ENCODE results near the gene LTA.

Gene LTA

GRCh38 chr6:31543639-31544038 lies 28.4 kb upstream of the LTA start:
- DNase-seq, result no peak

- no peak for DNase-seq
These were observed 27.4 kb upstream of the LTA start for GRCh38 chr6:31544676-31545075.

- no peak for DNase-seq
These were observed 26.8 kb upstream of the LTA start for GRCh38 chr6:31545291-31545690.

- peak; percentile 80 to 88 (median 84) for DNase-seq
These were observed 25.6 kb upstream of the LTA start, which contains the start of gene ATP6V1G2 for GRCh38 chr6:31546339-31546957. ATP6V1G2 (minus strand) TSS chr6:31546608; CDS start chr6:31546559, 49 bp downstream.

- DNase-seq, result peak; percentile 95 to 98 (median 97)
These were observed 24.9 kb upstream of the LTA start, which contains the start of gene NFKBIL1 for GRCh38 chr6:31546958-31547726. NFKBIL1 (plus strand) TSS chr6:31547608; CDS start chr6:31547695, 87 bp downstream.

- peak in 3 of 4 experiments; percentile 40 to 47 (median 44) for DNase-seq
These were observed 24.2 kb upstream of the LTA start for GRCh38 chr6:31547727-31548543.

GRCh38 chr6:31548544-31548873 lies 23.6 kb upstream of the LTA start:
- DNase-seq, result no peak

- DNase-seq, result peak; percentile 87 to 92 (median 90)
These were observed 20.7 kb upstream of the LTA start for GRCh38 chr6:31551371-31551770.

GRCh38 chr6:31556307-31556706 lies 15.8 kb upstream of the LTA start:
- no peak for DNase-seq

GRCh38 chr6:31557443-31558317 lies 14.4 kb upstream of the LTA start:
- peak in 3 of 4 experiments; percentile 13 to 53 (median 43) for DNase-seq

- no peak for DNase-seq
These were observed 13.8 kb upstream of the LTA start for GRCh38 chr6:31558318-31558625.

- peak; percentile 93 to 96 (median 95) for DNase-seq
These were observed 13.2 kb upstream of the LTA start for GRCh38 chr6:31558631-31559500.

- no peak for DNase-seq
These were observed 12.5 kb upstream of the LTA start for GRCh38 chr6:31559606-31559957.

- peak; percentile 63 to 90 (median 84) for DNase-seq
These were observed 12.0 kb upstream of the LTA start for GRCh38 chr6:31559958-31560696.

- no peak for DNase-seq
These were observed 11.4 kb upstream of the LTA start for GRCh38 chr6:31560697-31561058.

- DNase-seq, result peak; percentile 47 to 74 (median 62)
These were observed 4.3 kb upstream of the LTA start for GRCh38 chr6:31567531-31568370.

- DNase-seq, result peak; percentile 73 to 90 (median 84)
These were observed 3.5 kb upstream of the LTA start for GRCh38 chr6:31568537-31568961.

GRCh38 chr6:31569861-31570536 lies 2.1 kb upstream of the LTA start:
- DNase-seq, result no peak
